HG03460 (cell line): ENCODE measurements around the gene ZNF575.

Experiments used
- ATAC-seq: cut with Tn5 transposase; IDR thresholded peaks from one replicate; pipeline ENCODE4 v1.9.1; 2021; ENCODE audit not compliant: unreplicated experiment

The ZNF575 gene

GRCh38 chr19:43570174-43570791 is 37.3 kb downstream of the ZNF575 start:
- ATAC-seq: no peak

GRCh38 chr19:43572171-43572588 is 39.2 kb downstream of the ZNF575 start:
- no peak for ATAC-seq

- no peak for ATAC-seq
Observed at GRCh38 chr19:43574424-43575155, 41.6 kb downstream of the ZNF575 start.

GRCh38 chr19:43575156-43575950 is 42.4 kb downstream of the ZNF575 start, which contains the start of the genes PINLYP and XRCC1:
PINLYP (plus strand) TSS chr19:43575801; CDS start chr19:43577192, 1,391 bp downstream.
XRCC1 (minus strand) TSS chr19:43575527; CDS start chr19:43575458, 69 bp downstream.
- ATAC-seq: peak; percentile 94

GRCh38 chr19:43575955-43576878 is 43.2 kb downstream of the ZNF575 start:
- no peak for ATAC-seq

GRCh38 chr19:43578787-43579186 is 45.8 kb downstream of the ZNF575 start:
- no peak for ATAC-seq

- ATAC-seq: no peak
Observed at GRCh38 chr19:43581467-43581866, 48.5 kb downstream of the ZNF575 start.

- no peak for ATAC-seq
Observed at GRCh38 chr19:43582495-43582894, 49.5 kb downstream of the ZNF575 start.

GRCh38 chr19:43584484-43584883 is 51.5 kb downstream of the ZNF575 start:
- ATAC-seq: no peak
